ENCODE data around the gene HARS1.
A peak's percentile ranks its signal among the peaks of the same experiment; 100 is the strongest.
"Not testable (repeated sequence)": the region's sequence is repeated elsewhere in the genome, so short reads cannot be mapped to it uniquely, and the experiment has no call there.

Gene HARS1

GRCh38 chr5:140690941-140691924 lies at the start of gene HARS1, which contains the start of gene HARS2:
Gene HARS1 (minus strand): TSS chr5:140691370. CDS start chr5:140691304, 66 bp downstream.
Gene HARS2 (plus strand): TSS chr5:140691455. CDS start chr5:140691649, 194 bp downstream.
- TF ChIP-seq CTCF (IDR thresholded peaks at IDR 0.05; ENCODE audit: unreplicated experiment in 3 of 3), result no peak
- Mint-ChIP-seq H3K4me1 (peaks cover 24% of the 10 kb centered on the region), H3K9me3 (no peaks in the 10 kb centered on the region), H3K4me3 (peak within 1 kb of the TSS; percentile 98 to 100 (median 98)), H3K27ac (peak within 1 kb of the TSS; percentile 83 to 98 (median 92)), H3K36me3 (ENCODE audit: low read depth) (peaks cover 31% of the 10 kb centered on the region), H3K27me3 (ENCODE audit: low read depth) (no peaks in the 10 kb centered on the region)

- H3K27me3 Mint-ChIP-seq (ENCODE audit: low read depth), result peaks cover 4% of the 10 kb centered on the region
- no peak overlapping the region for H3K27ac Mint-ChIP-seq
- H3K4me3 Mint-ChIP-seq, result no peak overlapping the region
- no peak for TF ChIP-seq CTCF (IDR thresholded peaks at IDR 0.05; ENCODE audit: unreplicated experiment in 3 of 3)
- H3K4me1 Mint-ChIP-seq, result no peaks in the 10 kb centered on the region
- peaks cover 9% of the 10 kb centered on the region for H3K9me3 Mint-ChIP-seq
- H3K36me3 Mint-ChIP-seq (ENCODE audit: low read depth), result no peaks in the 10 kb centered on the region
Observed at GRCh38 chr5:140737486-140737885, 46.3 kb upstream of the HARS1 start.

- Mint-ChIP-seq H3K4me3 (no peak overlapping the region), H3K27me3 (ENCODE audit: low read depth) (peaks cover 4% of the 10 kb centered on the region), H3K36me3 (ENCODE audit: low read depth) (no peaks in the 10 kb centered on the region), H3K27ac (no peak overlapping the region), H3K4me1 (no peaks in the 10 kb centered on the region), H3K9me3 (peaks cover 4% of the 10 kb centered on the region)
- no peak for TF ChIP-seq CTCF (IDR thresholded peaks at IDR 0.05; ENCODE audit: unreplicated experiment in 3 of 3)
Observed at GRCh38 chr5:140734354-140734753, 43.2 kb upstream of the HARS1 start.

- H3K36me3 Mint-ChIP-seq (ENCODE audit: low read depth), result no peaks in the 10 kb centered on the region
- peaks cover 4% of the 10 kb centered on the region for H3K9me3 Mint-ChIP-seq
- no peak overlapping the region for H3K4me3 Mint-ChIP-seq
- no peak for TF ChIP-seq CTCF (IDR thresholded peaks at IDR 0.05; ENCODE audit: unreplicated experiment in 3 of 3)
- peaks cover 4% of the 10 kb centered on the region for H3K27me3 Mint-ChIP-seq (ENCODE audit: low read depth)
- no peak overlapping the region for H3K27ac Mint-ChIP-seq
- H3K4me1 Mint-ChIP-seq, result no peaks in the 10 kb centered on the region
Observed at GRCh38 chr5:140733098-140733497, 41.9 kb upstream of the HARS1 start.

- H3K9me3 Mint-ChIP-seq, result no peaks in the 10 kb centered on the region
- H3K4me1 Mint-ChIP-seq, result no peaks in the 10 kb centered on the region
- no peak overlapping the region for H3K27ac Mint-ChIP-seq
- H3K36me3 Mint-ChIP-seq (ENCODE audit: low read depth), result no peaks in the 10 kb centered on the region
- peak overlapping the region; percentile 59 to 74 (median 68) for H3K4me3 Mint-ChIP-seq
- peaks cover 10% of the 10 kb centered on the region for H3K27me3 Mint-ChIP-seq (ENCODE audit: low read depth)
- no peak for TF ChIP-seq CTCF (IDR thresholded peaks at IDR 0.05; ENCODE audit: unreplicated experiment in 3 of 3)
Observed at GRCh38 chr5:140725799-140726471, 34.8 kb upstream of the HARS1 start.

- H3K9me3 Mint-ChIP-seq; H3K27me3 Mint-ChIP-seq (ENCODE audit: low read depth); H3K4me3 Mint-ChIP-seq; H3K36me3 Mint-ChIP-seq (ENCODE audit: low read depth); H3K4me1 Mint-ChIP-seq; H3K27ac Mint-ChIP-seq: not testable (repeated sequence)
Observed at GRCh38 chr5:140721395-140721794, 30.2 kb upstream of the HARS1 start.

GRCh38 chr5:140720738-140721137 lies 29.6 kb upstream of the HARS1 start:
- H3K4me3 Mint-ChIP-seq; H3K27ac Mint-ChIP-seq; H3K4me1 Mint-ChIP-seq; H3K27me3 Mint-ChIP-seq (ENCODE audit: low read depth); H3K36me3 Mint-ChIP-seq (ENCODE audit: low read depth); H3K9me3 Mint-ChIP-seq: not testable (repeated sequence)

Data from nephron (organoid).